ENCODE measurements around the gene UGDH.
"Not testable (repeated sequence)": the region's sequence is repeated elsewhere in the genome, so short reads cannot be mapped to it uniquely, and the experiment has no call there.

DNA sequence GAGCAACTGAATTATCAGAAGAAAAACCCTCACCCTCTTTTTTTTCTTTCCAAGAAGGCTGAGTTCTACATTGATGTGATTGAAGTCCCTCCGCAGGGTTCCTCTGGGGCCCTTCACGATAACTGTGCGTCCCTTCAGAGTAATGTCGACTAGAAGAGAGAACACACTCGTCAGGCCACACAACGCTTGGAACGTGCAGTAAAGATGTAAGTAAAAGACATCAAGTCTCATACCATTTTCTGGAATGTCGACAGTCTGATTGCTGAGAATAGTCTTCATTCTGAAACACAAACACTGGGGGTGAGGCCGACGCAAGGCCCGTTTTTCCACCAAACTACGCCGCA, 69.1 kb downstream of the UGDH start:
- TF ChIP-seq MAFF (IDR thresholded peaks at IDR 0.05; ENCODE audit: low read length); ZBTB33 (CRISPR knock-in tag; IDR thresholded peaks at IDR 0.05); ZFP1 (CRISPR knock-in tag; IDR thresholded peaks at IDR 0.05); ZNF592 (IDR thresholded peaks at IDR 0.05); ZNF586 (CRISPR knock-in tag; conservative IDR thresholded peaks at IDR 0.05); FOS (IDR thresholded peaks at IDR 0.05; ENCODE audit: extremely low read depth, insufficient read length): not testable (repeated sequence)
- TF ChIP-seq, protein P1, sequence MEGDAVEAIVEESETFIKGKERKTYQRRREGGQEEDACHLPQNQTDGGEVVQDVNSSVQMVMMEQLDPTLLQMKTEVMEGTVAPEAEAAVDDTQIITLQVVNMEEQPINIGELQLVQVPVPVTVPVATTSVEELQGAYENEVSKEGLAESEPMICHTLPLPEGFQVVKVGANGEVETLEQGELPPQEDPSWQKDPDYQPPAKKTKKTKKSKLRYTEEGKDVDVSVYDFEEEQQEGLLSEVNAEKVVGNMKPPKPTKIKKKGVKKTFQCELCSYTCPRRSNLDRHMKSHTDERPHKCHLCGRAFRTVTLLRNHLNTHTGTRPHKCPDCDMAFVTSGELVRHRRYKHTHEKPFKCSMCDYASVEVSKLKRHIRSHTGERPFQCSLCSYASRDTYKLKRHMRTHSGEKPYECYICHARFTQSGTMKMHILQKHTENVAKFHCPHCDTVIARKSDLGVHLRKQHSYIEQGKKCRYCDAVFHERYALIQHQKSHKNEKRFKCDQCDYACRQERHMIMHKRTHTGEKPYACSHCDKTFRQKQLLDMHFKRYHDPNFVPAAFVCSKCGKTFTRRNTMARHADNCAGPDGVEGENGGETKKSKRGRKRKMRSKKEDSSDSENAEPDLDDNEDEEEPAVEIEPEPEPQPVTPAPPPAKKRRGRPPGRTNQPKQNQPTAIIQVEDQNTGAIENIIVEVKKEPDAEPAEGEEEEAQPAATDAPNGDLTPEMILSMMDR (IDR thresholded peaks at IDR 0.05 in 2 of 3, conservative IDR thresholded peaks at IDR 0.05 in 1 of 3; ENCODE audit: insufficient read depth in 2 of 3, low read depth in 1 of 3, low read length in 3 of 3), result not testable (repeated sequence)
